C4-2B (cell line): ENCODE results near the gene USP34.

Experiments
- ZFX ChIP-seq: fragments of 450-650 bp; IDR thresholded peaks from 2 replicates; pipeline ENCODE4 v1.6.1; 2017
- TF ChIP-seq, protein P1 (sequence below): fragments of 450-650 bp; conservative IDR thresholded peaks from 2 replicates; pipeline ENCODE4 v1.5.1; 2017; ENCODE audit warnings: mild to moderate bottlenecking

DNA sequence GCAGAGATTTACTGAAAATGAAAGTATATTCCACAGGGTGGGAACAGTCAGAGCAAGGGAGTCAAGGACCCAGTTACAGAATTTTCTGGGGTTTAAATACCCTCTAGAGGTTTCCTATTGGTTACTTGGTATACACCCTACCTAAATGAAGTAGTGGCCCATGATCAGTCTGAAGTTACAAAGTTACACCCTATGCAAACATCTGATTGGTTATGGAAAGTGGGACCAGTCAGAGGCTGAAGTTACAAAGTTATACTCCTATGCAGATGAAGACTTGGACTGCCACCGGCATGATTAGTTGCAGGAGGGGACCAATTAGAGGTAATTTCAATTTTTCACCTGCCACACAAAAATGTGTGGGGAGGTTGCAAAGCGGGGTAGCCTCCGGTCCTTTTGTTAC lies 56.2 kb downstream of the USP34 start:
- TF ChIP-seq, protein P1, sequence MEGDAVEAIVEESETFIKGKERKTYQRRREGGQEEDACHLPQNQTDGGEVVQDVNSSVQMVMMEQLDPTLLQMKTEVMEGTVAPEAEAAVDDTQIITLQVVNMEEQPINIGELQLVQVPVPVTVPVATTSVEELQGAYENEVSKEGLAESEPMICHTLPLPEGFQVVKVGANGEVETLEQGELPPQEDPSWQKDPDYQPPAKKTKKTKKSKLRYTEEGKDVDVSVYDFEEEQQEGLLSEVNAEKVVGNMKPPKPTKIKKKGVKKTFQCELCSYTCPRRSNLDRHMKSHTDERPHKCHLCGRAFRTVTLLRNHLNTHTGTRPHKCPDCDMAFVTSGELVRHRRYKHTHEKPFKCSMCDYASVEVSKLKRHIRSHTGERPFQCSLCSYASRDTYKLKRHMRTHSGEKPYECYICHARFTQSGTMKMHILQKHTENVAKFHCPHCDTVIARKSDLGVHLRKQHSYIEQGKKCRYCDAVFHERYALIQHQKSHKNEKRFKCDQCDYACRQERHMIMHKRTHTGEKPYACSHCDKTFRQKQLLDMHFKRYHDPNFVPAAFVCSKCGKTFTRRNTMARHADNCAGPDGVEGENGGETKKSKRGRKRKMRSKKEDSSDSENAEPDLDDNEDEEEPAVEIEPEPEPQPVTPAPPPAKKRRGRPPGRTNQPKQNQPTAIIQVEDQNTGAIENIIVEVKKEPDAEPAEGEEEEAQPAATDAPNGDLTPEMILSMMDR: no peak
- no peak for TF ChIP-seq ZFX
